AG04450 (cell line): ENCODE data around the gene CYP4B1. TPM values are rescaled to one million over a fixed set of nuclear protein-coding genes. Genes with fewer than 3 reads are reported as not detected.
"Not testable (repeated sequence)": the region's sequence is repeated elsewhere in the genome, so short reads cannot be mapped to it uniquely, and the experiment has no call there.

Experiments
- CTCF ChIA-PET: fragments of 300-600, 350-600 bp; formaldehyde crosslinking; extraction: SDS; loops from one replicate; lab custom pipeline; 2022; ENCODE audit warnings: antibody characterized with exemption, inconsistent platforms; lab: Charles Lee
- POLR2A ChIA-PET: fragments of 350-600 bp; formaldehyde crosslinking; extraction: SDS; loops from one replicate; lab custom pipeline; 2021; ENCODE audit warnings: antibody characterized with exemption, inconsistent platforms; lab: Yijun Ruan, JAX
- DNase-seq: peaks from one replicate; pipeline ENCODE4 v3.0.0-alpha.2; 2011; ENCODE audit warnings: low read depth, low spot score
- H3K27ac ChIP-seq: one replicate; pipeline ENCODE4 v1.5.1; 2012; ENCODE audit warnings: low read depth, low read length, control low read depth
- H3K27me3 ChIP-seq: one replicate; pipeline ENCODE4 v1.6.0; 2012; ENCODE audit warnings: low read length; ENCODE audit not compliant: control insufficient read depth, insufficient read depth
- H3K4me3 ChIP-seq: 2 replicates; pipeline ENCODE4 v1.5.1; 2011; ENCODE audit warnings: mild to moderate bottlenecking, low read depth, low read length, control low read depth
- H3K9me3 ChIP-seq: 2 replicates; pipeline ENCODE4 v1.5.1; 2012; ENCODE audit warnings: low read length; ENCODE audit not compliant: control insufficient read depth, insufficient read depth
- polyA plus RNA-seq: library from polyadenylated mRNA; depleted of rRNA; stranded (reverse); fragments of >200 nt; gene quantifications from 2 replicates; pipeline ENCODE4 v1.2.3, GENCODE V29; 2011
- TF ChIP-seq, protein P1 (sequence below): IDR thresholded peaks from 2 replicates; pipeline ENCODE4 v1.5.1; 2011; ENCODE audit warnings: low read depth, low read length, control low read depth, inconsistent platforms

CYP4B1 gene
- polyA plus RNA-seq, 1 experiment, result not detected

DNA sequence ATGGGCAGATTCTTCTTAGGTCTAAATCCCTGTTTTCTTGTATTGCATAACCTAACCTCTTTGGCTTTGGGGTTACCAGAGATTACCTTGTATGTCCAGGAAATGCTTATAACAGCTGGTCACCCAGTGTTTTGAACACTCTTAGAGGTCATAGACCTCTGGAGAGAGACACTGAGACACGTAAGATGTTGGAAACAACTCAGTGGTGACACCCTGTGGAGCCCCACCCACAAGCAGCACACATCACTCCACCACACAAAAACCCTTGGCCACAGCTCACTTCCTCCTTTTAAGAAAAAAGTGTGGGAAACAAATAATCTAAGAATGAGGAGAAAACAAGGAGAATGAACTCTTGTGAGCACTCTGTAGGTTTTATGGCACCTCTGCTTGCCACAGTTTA is 26.3 kb upstream of the CYP4B1 start:
- POLR2A ChIA-PET, result no interaction called here
- CTCF ChIA-PET, result interaction anchor here (0.7 kb wide), 1 partner anchor 25 kb away, joined by 4 read pairs; no protein-coding TSS in a partner anchor
- Histone ChIP-seq H3K9me3 (peaks cover 9% of the 10 kb centered on the region; the same call in 1 of the 2 replicates), H3K27me3 (no peaks in the 10 kb centered on the region), H3K4me3 (no peak overlapping the region), H3K27ac (no peak overlapping the region)
- DNase-seq, result no peak
- TF ChIP-seq, protein P1, sequence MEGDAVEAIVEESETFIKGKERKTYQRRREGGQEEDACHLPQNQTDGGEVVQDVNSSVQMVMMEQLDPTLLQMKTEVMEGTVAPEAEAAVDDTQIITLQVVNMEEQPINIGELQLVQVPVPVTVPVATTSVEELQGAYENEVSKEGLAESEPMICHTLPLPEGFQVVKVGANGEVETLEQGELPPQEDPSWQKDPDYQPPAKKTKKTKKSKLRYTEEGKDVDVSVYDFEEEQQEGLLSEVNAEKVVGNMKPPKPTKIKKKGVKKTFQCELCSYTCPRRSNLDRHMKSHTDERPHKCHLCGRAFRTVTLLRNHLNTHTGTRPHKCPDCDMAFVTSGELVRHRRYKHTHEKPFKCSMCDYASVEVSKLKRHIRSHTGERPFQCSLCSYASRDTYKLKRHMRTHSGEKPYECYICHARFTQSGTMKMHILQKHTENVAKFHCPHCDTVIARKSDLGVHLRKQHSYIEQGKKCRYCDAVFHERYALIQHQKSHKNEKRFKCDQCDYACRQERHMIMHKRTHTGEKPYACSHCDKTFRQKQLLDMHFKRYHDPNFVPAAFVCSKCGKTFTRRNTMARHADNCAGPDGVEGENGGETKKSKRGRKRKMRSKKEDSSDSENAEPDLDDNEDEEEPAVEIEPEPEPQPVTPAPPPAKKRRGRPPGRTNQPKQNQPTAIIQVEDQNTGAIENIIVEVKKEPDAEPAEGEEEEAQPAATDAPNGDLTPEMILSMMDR, result no peak

DNA sequence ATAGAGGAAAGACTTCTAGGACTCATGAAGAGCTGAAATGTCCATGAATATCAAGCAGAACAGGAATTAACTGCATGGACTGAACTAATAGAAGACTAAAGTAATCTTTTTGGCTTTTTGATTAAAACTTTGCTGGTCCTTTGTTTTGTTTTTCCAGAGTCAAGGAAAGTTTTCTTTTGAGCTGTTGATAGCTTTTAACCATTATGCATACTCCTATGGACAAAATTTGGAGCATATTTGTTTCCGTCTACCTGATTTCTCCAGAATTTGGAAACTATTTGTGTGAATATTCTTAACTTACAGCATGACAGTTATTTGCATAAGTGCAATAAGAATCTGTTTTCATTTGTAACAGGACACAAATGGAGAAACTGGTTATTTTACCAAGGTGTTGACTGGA is 24.5 kb upstream of the CYP4B1 start:
- H3K27me3 ChIP-seq, result no peaks in the 10 kb centered on the region
- POLR2A ChIA-PET, result no interaction called here
- CTCF ChIA-PET, result interaction anchor here (0.7 kb wide), 1 partner anchor 328 kb away, joined by 3 read pairs; no protein-coding TSS in a partner anchor
- H3K4me3 ChIP-seq, result no peak overlapping the region
- H3K9me3 ChIP-seq, result peaks cover 14% of the 10 kb centered on the region
- no peak for DNase-seq
- TF ChIP-seq, protein P1, result no peak
- no peak overlapping the region for H3K27ac ChIP-seq

DNA sequence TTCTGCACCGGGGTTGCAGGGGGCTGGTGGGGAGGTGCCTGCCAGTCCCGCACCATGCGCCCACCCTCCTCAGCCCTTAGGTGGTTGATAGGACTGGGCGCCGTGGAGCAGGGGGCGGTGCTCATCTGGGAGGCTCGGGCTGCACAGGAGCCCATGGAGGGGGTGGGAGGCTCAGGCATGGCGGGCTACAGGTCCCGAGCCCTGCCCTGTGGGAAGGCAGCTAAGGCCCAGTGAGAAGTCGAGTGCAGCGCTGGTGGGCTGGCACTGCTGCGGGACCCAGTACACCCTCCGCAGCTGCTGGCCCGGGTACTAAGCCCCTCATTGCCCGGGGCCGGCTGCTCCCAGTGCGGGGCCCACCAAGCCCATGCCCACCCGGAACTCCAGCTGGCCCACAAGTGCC is 20.4 kb upstream of the CYP4B1 start:
- H3K27me3 ChIP-seq, H3K27ac ChIP-seq, CTCF ChIA-PET, DNase-seq, POLR2A ChIA-PET, H3K9me3 ChIP-seq, H3K4me3 ChIP-seq: not testable (repeated sequence)

DNA sequence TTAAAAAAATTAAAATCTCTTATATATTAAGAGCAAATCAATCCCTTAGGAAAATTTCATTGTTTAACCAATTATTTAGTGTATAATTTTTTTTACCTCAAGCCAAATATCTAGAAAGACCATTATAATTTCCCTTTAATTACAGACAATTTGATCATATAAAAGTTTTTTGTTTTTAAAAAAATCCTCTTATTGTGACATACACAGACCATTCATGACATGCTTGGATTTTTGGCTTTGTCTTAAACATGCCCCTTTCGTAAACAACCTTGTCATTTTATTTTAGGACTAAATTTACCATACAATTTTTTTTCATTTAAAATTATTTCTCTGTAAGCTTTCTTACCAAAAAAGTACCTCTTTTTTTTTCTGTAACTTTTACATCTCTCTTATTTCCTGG is 14.2 kb upstream of the CYP4B1 start:
- TF ChIP-seq, protein P1, result no peak
- no peak for DNase-seq
- Histone ChIP-seq H3K4me3 (no peak overlapping the region), H3K27ac (no peak overlapping the region), H3K9me3 (peaks cover 7% of the 10 kb centered on the region; the same call in 1 of the 2 replicates), H3K27me3 (no peaks in the 10 kb centered on the region)
- CTCF ChIA-PET, result no interaction called here
- POLR2A ChIA-PET, result no interaction called here

DNA sequence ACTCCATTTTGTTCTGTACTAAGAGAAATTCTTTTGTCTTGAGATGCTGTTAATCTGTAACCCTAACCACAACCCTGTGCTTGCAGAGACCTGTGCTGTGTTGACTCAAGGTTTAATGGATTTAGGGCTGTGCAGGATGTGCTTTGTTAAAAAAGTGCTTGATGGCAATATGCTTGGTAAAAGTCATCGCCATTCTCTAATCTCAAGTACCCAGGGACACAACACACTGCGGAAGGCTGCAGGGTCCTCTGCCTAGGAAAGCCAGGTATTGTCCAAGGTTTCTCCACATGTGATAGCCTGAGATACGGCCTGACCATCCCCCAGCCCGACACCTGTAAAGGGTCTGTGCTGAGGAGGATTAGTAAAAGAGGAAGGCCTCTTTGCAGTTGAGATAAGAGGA is 10.2 kb upstream of the CYP4B1 start:
- H3K9me3 ChIP-seq, DNase-seq, CTCF ChIA-PET, H3K27ac ChIP-seq, POLR2A ChIA-PET, H3K27me3 ChIP-seq, H3K4me3 ChIP-seq: not testable (repeated sequence)

DNA sequence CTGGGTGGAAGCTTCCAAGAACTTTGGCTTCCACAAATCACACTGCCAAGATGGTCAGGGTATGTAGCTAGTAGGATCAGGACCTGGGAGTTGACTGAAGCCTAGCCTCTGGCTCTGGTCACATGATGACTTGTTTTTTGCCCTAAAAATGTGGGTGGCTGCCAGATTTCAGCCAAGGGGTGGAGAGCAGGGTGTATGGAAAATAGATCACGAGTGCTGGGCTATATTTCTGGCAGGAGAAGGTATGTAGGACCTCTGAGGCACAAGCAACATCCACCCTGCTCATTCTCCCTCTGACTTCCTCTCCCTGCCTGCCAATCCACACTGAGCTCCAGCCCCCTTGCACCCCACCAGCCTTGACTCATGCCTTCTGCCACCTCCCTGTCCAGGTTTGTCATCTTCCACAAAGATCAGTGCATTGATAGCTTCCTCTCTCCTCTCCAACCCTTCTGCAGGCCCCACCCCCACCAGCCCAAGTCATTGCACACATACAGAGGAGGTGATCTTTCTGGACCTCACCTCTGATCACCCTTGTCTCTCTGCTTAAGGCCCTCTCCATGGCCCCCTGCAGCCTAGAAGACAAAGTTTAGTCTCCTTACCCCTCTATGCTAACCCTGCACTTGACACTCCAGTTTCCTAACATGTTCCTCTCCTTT is 8.3 kb upstream of the CYP4B1 start:
- H3K27me3 ChIP-seq, result no peaks in the 10 kb centered on the region
- H3K27ac ChIP-seq, result no peak overlapping the region
- DNase-seq, result no peak
- TF ChIP-seq, protein P1, result no peak
- H3K4me3 ChIP-seq, result no peak overlapping the region
- no peaks in the 10 kb centered on the region for H3K9me3 ChIP-seq
- POLR2A ChIA-PET, result no interaction called here
- CTCF ChIA-PET, result interaction anchor here (0.5 kb wide), 1 partner anchor 362 kb away, joined by 3 read pairs; no protein-coding TSS in a partner anchor
